NCI-H82 (cell line): Measurements from ENCODE around the gene PPP6R2.
A peak's percentile ranks its signal among the peaks of the same experiment; 100 is the strongest.

Source experiments
- DNase-seq: peaks from one replicate; lab custom pipeline; 2025; lab: John Stamatoyannopoulos, UW

PPP6R2 gene

GRCh38 chr22:50305393-50305922 lies 37.7 kb upstream of the PPP6R2 start:
- no peak for DNase-seq

DNA sequence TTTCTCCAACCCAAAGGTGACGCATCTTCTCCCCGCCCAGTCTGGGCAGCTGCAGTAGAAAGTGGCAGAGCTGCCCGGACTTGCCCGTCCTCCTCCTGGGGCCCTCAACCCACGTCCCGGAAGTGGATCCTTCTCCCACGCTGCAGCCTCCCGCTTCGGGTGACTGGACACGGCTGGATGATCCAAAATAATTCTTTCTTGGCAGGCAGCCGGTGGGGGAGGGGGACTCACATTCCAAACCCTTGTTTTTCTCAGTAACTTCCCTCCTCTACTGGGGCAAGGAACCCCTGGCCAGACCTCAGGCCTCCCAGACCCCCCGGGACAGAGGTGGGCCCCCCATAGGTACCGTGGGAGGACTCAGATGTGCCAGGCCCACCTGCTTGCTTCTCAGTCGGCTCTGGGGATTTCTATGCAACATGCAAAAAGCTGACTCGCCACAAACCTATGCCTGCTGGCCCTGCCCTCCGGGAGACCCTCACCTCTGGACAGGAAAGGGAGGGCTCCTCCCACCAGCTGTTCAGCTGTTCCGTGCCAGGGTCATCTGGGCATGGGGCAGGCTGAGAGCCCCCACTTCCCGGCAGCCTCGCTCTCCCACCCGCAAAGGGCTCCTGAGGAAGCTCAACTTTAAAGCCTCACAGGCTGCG lies 37.1 kb upstream of the PPP6R2 start:
- peak; percentile 33 for DNase-seq

DNA sequence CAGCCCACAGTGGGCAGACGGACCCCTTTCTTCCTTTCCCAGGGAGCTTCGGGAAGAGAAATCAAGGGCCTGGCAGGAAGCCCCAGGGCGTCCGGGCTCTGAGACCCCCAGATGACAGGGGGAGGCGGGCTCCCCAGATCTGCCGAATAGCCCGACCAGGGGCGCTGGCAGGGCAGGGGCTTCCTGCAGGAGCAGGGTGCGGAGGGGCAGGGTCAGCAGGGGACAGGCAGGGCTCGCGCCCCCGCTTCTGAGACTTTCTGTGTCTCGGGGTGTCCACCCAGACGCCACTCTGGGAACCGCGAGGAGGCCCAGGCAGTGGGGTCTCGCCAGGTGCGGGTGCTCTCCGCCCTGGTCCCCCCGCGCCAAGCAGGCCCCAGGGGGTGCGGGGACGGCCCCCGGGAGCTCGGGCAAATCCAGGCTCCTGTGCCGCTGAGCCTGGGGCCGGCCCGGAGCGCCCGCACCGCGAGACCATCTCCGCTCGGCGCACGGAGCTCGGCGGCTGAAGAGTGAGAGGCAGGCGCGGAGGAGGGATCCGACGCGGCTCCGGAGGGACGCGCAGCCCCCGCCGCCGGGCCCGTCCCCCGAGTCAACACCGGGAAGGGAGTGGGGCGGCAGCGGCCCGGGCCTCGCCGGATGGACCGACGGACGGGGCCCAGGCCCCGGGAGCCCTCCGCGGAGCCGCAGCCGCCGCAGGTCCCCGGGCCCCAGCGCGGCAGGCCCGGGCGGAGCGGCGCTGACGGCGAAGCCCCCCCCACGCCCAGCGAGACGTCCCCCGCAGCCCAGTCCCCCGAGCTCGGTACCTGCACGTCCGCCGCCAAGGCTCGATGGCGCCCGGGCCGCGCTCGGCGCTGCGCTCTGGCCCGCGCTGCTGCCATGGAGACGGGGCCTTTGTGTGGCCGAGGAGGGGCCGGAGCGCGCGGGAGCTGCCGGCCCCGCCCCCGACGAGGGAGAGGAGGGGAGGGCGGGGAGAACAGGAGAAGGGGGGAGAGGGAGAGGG lies 36.1 kb upstream of the PPP6R2 start, which contains the start of gene PLXNB2:
TSS of gene PLXNB2 (minus strand) at position 894 of the 997 bp plus-strand sequence. CDS start 17,062 bp downstream, outside the sequence.
- DNase-seq, result peak; percentile 82

GRCh38 chr22:50307890-50308596 lies 35.1 kb upstream of the PPP6R2 start:
- no peak for DNase-seq

- no peak for DNase-seq
These were observed 34.6 kb upstream of the PPP6R2 start for GRCh38 chr22:50308597-50308935.

DNA sequence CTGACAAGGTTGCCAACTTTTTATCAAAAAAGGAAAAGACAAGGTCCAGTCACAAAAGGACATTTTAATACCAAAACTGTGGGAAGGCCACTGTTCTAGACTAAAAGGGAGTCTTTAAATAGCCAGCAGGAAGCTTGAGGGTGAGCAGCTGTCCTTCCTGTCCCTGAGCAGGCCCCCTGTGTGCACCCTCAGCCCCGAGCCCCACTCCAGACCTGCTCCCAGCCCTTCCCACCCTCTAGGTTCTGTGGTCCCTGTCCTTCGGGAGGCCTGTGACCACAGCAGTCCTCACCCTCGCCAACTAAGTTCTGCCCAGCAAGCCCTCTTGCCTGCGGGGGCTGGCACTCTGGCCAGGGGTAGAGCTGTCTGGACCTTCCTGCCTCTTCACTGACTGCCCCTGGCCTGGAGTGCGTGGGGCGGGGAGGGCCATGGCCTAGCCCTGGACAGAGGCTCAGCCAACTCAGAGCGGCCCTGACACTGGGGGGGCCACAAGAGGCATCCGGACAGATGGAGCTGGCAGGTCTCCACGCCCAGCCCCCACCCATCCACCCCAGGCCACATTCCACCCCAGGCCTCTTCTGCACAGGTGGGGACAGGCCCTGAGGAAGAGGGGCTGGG lies 34.0 kb upstream of the PPP6R2 start:
- no peak for DNase-seq

- no peak for DNase-seq
These were observed 33.5 kb upstream of the PPP6R2 start for GRCh38 chr22:50309601-50309991.

DNA sequence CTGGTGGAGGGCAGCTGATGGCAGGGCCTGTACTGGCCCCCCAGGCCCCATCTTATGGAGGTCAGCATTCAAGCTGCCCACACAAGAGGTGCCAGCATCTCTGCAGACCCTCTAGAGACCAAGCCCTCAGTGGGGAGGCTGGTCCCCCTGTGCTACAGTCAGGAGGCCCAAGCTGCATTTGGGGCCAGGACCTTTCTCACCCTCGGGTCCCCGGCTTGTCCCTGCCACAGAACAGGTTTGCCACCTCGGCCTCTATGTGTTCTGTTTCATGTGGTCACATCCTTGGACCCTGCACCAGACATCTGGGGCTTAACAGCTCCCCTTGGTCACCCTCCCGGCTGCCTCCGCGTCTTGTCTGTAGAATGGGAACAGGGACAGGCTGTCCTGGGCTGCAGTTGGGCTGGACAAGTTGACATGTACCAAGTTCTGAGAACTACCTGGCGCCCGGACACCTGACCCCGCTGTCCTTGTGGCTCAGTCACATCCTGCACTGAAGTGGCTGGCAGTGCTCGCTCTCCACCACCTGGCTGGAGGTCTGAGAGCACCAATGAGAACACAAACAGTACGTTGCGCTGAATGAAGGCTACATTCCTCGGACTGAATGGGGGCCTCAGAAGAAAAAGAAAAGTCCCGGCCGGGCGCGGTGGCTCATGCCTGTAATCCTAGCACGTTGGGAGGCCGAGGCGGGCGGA lies 33.0 kb upstream of the PPP6R2 start:
- no peak for DNase-seq

DNA sequence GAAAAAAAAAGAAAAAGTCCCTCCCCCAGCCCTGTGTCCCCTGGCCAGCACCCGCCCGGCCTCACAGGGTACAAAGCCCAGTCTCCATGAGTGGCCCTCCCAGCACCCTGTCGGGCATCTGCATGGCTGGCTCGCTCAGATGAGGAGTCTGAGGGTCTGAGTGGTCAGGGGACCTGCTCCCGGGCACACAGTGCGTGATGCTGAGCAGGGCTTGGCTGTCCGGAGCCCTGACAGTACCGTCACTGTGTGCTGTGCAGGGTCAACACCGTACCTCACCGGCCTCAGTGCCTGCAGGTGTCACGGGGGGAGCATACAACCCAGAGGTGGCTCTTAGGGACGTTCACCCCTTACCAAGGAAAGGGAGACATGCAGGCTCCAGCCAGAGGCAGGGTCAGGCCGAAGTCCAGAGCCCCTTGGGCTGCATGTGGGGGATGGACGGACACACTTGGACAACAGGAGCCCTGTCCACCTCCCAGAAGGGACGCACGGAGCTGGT lies 32.1 kb upstream of the PPP6R2 start:
- no peak for DNase-seq

DNA sequence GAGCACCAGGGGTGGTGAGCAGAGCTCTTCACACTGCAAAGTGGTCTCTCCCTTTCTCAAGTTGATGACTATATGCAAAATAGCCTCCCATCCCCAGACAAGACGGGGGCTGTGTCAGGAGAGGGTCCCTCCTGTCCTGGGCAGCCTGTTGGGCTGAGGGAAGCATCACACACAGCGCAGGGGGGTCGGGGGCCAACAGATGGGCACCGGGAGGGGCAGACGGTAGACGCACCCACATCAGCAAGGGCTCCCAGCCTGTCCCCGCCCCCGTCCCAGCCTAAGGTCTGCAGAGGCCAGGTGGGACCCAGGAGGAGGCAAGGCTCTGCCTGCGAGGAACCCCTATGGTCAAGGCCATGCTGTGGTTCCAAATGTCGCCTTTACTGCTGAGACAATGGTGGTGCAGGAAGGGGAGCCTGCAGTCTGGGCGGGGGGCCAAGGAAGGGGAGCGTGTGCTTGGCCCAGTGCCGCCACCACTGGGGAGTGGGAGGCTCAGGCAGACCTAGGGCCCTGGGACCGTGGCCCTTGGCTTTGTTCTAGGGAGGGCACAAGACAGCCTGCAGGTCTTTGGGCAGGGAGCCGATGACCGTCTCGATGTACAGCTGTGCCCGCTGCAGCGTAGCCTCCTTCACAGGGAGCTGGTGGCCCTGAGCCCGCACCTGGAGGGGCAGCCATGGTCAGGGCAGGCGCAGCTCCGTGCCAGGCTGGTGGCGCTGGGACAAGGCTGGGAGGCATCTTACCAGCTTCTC lies 31.3 kb upstream of the PPP6R2 start:
- DNase-seq, result no peak

- DNase-seq, result no peak
These were observed 30.8 kb upstream of the PPP6R2 start for GRCh38 chr22:50312371-50312770.

DNA sequence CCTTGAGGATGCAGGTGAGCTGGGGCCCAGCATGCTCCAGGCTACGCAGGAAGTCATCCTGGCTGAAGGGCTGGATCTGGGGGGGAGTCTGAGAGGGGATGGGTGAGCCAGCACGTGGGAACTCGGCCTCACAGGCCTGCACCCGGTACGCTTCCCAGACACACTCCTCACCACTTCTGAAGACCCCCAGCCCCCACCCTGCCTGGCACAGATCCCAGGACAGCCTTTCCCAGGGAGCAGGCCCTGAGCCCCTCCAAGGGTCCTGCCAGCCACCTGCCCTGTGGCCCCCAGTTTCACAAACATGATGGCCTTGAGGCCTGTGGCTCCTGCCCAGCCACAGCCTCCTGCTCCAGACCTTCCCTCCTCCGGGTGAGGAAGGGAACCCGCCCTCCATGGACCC lies 30.1 kb upstream of the PPP6R2 start:
- no peak for DNase-seq

- DNase-seq, result no peak
These were observed 29.5 kb upstream of the PPP6R2 start for GRCh38 chr22:50313600-50313999.

DNA sequence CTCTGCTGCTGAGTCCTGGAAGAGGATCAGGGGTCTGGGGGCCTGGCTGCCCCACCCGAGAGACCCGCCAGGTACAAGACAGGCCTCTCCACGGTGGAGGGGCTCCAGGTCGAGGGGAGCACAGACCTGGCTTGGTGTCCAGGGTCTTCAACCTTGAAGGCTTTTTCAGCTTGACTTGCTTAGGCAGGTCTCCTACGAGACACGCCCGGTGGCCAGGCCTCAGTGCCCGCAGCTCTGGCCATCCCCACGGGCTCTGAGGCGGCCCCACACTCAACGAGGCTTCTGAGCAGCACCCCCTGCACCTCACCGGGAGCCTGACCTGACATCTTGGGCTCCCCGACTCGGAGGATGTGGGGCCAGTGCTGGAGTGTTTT lies 29.1 kb upstream of the PPP6R2 start:
- no peak for DNase-seq

- DNase-seq, result no peak
These were observed 28.5 kb upstream of the PPP6R2 start for GRCh38 chr22:50314455-50315288.

- no peak for DNase-seq
These were observed 27.6 kb upstream of the PPP6R2 start for GRCh38 chr22:50315289-50316113.

- DNase-seq, result no peak
These were observed 26.7 kb upstream of the PPP6R2 start for GRCh38 chr22:50316114-50317065.
